GM21576 (cell line): ENCODE results near the gene ANKRD52.
"Not testable (repeated sequence)": the region's sequence is repeated elsewhere in the genome, so short reads cannot be mapped to it uniquely, and the experiment has no call there.

Experiments used
- ATAC-seq: cut with Tn5 transposase; IDR thresholded peaks from one replicate; pipeline ENCODE4 v1.9.1; 2021; ENCODE audit warnings: mild to moderate bottlenecking, moderate library complexity; ENCODE audit not compliant: unreplicated experiment

ANKRD52 gene

GRCh38 chr12:56213878-56214277, 44.3 kb downstream of the ANKRD52 start:
- no peak for ATAC-seq

GRCh38 chr12:56212361-56212760, 45.8 kb downstream of the ANKRD52 start:
- no peak for ATAC-seq

- ATAC-seq: no peak
Observed at GRCh38 chr12:56208006-56208405, 50.2 kb downstream of the ANKRD52 start.

- ATAC-seq: no peak
Observed at GRCh38 chr12:56206452-56207166, 51.6 kb downstream of the ANKRD52 start.

- ATAC-seq: no peak
Observed at GRCh38 chr12:56205445-56205844, 52.7 kb downstream of the ANKRD52 start.

- no peak for ATAC-seq
Observed at GRCh38 chr12:56204275-56204674, 53.9 kb downstream of the ANKRD52 start.

GRCh38 chr12:56202838-56203237, 55.3 kb downstream of the ANKRD52 start:
- ATAC-seq: no peak

GRCh38 chr12:56202366-56202765, 55.8 kb downstream of the ANKRD52 start:
- ATAC-seq: no peak

- ATAC-seq: no peak
Observed at GRCh38 chr12:56198836-56199235, 59.3 kb downstream of the ANKRD52 start.

GRCh38 chr12:56197921-56198635, 60.1 kb downstream of the ANKRD52 start:
- ATAC-seq: no peak

- ATAC-seq: not testable (repeated sequence)
Observed at GRCh38 chr12:56196818-56197550, 61.2 kb downstream of the ANKRD52 start.

GRCh38 chr12:56193025-56193578, 65.1 kb downstream of the ANKRD52 start:
- ATAC-seq: no peak

- ATAC-seq: no peak
Observed at GRCh38 chr12:56192582-56192981, 65.6 kb downstream of the ANKRD52 start.

GRCh38 chr12:56190695-56191155, 67.5 kb downstream of the ANKRD52 start:
- ATAC-seq: no peak

- ATAC-seq: peak; percentile 35
Observed at GRCh38 chr12:56189918-56190694, 68.1 kb downstream of the ANKRD52 start.

- peak; percentile 54 for ATAC-seq
Observed at GRCh38 chr12:56189099-56189917, 68.9 kb downstream of the ANKRD52 start, which contains the start of gene SMARCC2. Gene SMARCC2 (minus strand): TSS chr12:56189483. CDS start chr12:56189461, 22 bp downstream.

- no peak for ATAC-seq
Observed at GRCh38 chr12:56188778-56189098, 69.4 kb downstream of the ANKRD52 start.

- ATAC-seq: no peak
Observed at GRCh38 chr12:56188131-56188777, 69.9 kb downstream of the ANKRD52 start.
